ENCODE data around the gene DNAAF8. TPM values are rescaled to one million over a fixed set of nuclear protein-coding genes. Genes with fewer than 3 reads are reported as not detected.

The DNAAF8 gene
- not detected for total RNA-seq

DNA sequence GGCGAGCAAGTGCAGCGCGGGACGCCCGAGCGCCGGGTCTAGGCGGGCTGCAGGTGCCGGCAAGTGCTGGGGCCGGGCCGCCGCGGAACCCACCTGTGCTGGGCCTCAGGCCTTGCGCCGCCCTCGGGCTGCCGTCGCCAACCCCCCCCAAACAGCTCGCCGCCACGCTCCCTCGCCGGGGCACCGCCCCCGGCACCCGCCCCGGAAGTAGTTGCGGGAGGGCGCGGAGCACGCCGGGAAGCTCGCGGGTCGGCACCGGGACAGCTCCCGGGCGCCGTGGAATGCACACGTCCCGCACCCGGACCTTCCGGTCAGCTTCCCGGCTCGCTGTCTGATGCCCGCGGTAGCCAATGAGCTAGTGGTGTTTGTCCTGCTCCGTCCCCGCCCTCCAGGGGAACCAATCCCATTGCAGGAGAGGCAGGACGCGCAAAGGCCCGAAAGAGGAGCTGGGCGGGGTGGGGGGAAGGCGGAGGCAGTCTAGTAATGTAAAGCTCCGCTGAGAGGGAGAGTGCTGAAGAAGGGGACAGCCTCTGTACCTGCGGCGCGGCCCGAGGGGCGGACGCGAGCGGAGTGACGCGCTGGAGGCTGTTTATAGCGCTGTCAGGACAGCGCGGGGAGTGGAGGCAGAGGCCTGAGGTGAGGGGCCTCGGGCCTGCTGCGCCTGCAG is at the start of gene DNAAF8, which contains the start of gene ANKS3:
Gene DNAAF8 (plus strand): TSS at position 475 of the 667 bp plus-strand sequence. CDS start 1,978 bp downstream, outside the sequence.
Gene ANKS3 (minus strand): TSS at position 209 of the 667 bp plus-strand sequence. CDS start 4,122 bp downstream, outside the sequence.
- peak; percentile 74 to 96 (median 96) for DNase-seq
- Histone ChIP-seq H3K27ac (peak within 1 kb of the TSS; percentile 59 to 80 (median 78)), H3K4me1 (peaks cover 0 to 15% (median 0%) of the 10 kb centered on the region in 4 donors), H3K36me3 (peaks cover 0 to 12% (median 0%) of the 10 kb centered on the region in 3 donors), H3K27me3 (no peaks in the 10 kb centered on the region), H3K9me3 (no peaks in the 10 kb centered on the region), H3K4me3 (peak within 1 kb of the TSS; percentile 87 to 94 (median 90))
- TF ChIP-seq, protein P1, sequence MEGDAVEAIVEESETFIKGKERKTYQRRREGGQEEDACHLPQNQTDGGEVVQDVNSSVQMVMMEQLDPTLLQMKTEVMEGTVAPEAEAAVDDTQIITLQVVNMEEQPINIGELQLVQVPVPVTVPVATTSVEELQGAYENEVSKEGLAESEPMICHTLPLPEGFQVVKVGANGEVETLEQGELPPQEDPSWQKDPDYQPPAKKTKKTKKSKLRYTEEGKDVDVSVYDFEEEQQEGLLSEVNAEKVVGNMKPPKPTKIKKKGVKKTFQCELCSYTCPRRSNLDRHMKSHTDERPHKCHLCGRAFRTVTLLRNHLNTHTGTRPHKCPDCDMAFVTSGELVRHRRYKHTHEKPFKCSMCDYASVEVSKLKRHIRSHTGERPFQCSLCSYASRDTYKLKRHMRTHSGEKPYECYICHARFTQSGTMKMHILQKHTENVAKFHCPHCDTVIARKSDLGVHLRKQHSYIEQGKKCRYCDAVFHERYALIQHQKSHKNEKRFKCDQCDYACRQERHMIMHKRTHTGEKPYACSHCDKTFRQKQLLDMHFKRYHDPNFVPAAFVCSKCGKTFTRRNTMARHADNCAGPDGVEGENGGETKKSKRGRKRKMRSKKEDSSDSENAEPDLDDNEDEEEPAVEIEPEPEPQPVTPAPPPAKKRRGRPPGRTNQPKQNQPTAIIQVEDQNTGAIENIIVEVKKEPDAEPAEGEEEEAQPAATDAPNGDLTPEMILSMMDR (IDR thresholded peaks at IDR 0.05), result no peak
- peak in 1 of 2 donors; percentile 20 for TF ChIP-seq POLR2A (IDR thresholded peaks at IDR 0.05)

DNA sequence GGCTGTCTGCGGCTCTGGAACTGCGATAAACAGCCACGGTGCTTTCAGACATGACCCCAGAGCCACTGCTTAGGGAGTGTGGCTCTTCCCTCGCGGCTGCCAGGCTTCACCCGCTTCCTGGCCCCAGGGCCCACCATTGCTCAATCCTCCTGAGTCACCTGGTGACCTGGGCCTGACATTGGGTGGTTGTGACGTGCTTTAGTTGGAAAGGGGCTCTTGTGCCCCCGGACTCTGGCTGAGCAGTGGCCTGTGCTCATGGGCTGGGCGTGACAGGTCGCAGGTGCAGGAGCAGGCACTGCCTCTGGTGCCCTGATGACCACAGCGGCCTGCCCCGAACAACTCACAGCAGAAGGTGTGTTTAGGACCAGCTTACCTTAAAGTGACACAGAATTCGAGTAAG is 49.6 kb upstream of the DNAAF8 start:
- peaks cover 0 to 15% (median 0%) of the 10 kb centered on the region in 4 donors for H3K4me1 ChIP-seq
- DNase-seq, result no peak
- H3K27ac ChIP-seq, result no peak overlapping the region
- H3K4me3 ChIP-seq, result no peak overlapping the region
- no peaks in the 10 kb centered on the region for H3K9me3 ChIP-seq
- TF ChIP-seq POLR2A (IDR thresholded peaks at IDR 0.05), result no peak
- TF ChIP-seq, protein P1 (IDR thresholded peaks at IDR 0.05), result no peak
- no peaks in the 10 kb centered on the region for H3K27me3 ChIP-seq
- H3K36me3 ChIP-seq, result peaks cover 0 to 79% (median 0%) of the 10 kb centered on the region in 3 donors

DNA sequence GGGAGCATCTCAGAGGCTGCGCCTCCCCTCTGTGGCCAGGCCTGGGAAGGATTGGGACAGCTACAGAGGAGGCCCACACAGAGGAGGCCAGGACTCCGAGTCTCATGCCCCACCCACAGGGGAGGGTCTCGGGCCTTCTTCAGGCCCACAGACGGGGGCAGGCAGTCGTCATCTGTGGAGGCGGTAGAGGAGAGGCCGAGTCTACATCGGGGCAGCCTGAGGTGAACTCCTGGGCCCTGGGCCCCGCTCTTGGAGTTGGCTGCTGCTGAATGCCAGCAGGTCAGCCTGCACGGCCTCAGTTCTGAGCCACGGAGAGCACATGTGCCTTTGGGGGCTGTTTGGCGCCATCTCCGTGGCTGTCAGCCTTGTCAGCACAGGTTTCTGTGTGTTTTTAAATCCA is 49.0 kb upstream of the DNAAF8 start:
- DNase-seq, result no peak
- Histone ChIP-seq H3K27me3 (no peaks in the 10 kb centered on the region), H3K4me1 (peaks cover 0 to 15% (median 0%) of the 10 kb centered on the region in 4 donors), H3K4me3 (no peak overlapping the region), H3K36me3 (peaks cover 0 to 84% (median 0%) of the 10 kb centered on the region in 3 donors), H3K27ac (no peak overlapping the region), H3K9me3 (no peaks in the 10 kb centered on the region)
- no peak for TF ChIP-seq POLR2A (IDR thresholded peaks at IDR 0.05)
- TF ChIP-seq, protein P1 (IDR thresholded peaks at IDR 0.05), result no peak

DNA sequence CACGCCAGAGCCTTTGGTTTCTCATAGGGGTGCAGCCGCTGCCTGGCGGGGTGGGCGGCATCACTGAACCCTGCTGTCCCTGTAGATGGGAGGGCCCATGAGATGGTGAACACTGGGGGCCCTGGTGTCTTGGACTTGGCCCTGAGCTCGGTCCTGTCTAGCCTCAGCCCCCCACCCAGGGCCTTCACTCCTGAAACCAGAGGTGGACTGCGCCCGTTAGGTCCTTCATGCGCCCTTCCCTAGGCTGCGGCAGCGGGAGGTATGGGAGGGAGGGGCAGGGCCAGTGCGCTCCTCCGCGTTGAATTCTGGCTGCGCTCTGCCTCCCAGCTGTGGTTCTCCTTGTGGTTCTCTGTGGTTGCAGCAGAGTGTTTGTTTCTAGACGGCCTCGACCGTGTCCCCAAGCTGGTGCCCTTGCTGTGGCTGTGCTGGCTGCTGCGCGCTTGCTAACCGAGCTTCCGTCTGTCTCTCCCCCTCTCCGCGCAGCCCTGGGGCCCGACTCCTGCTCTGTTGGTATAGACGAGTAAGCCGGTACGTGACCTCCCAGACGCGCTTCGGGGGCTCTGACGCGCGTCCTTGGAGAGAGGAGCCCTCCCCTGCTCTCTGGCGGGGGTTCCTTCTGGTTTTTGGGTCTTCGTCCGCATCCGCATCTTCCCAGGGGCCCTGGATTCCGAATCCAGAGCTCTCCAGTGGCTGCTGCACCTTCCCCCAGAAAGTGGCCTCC is 48.4 kb upstream of the DNAAF8 start:
- H3K27me3 ChIP-seq, result no peaks in the 10 kb centered on the region
- H3K4me3 ChIP-seq, result no peak overlapping the region
- TF ChIP-seq POLR2A (IDR thresholded peaks at IDR 0.05), result no peak
- TF ChIP-seq, protein P1 (IDR thresholded peaks at IDR 0.05), result no peak
- H3K27ac ChIP-seq, result no peak overlapping the region
- no peaks in the 10 kb centered on the region for H3K9me3 ChIP-seq
- H3K4me1 ChIP-seq, result peaks cover 0 to 8% (median 0%) of the 10 kb centered on the region in 4 donors
- no peak for DNase-seq
- peaks cover 0 to 87% (median 0%) of the 10 kb centered on the region in 3 donors for H3K36me3 ChIP-seq

DNA sequence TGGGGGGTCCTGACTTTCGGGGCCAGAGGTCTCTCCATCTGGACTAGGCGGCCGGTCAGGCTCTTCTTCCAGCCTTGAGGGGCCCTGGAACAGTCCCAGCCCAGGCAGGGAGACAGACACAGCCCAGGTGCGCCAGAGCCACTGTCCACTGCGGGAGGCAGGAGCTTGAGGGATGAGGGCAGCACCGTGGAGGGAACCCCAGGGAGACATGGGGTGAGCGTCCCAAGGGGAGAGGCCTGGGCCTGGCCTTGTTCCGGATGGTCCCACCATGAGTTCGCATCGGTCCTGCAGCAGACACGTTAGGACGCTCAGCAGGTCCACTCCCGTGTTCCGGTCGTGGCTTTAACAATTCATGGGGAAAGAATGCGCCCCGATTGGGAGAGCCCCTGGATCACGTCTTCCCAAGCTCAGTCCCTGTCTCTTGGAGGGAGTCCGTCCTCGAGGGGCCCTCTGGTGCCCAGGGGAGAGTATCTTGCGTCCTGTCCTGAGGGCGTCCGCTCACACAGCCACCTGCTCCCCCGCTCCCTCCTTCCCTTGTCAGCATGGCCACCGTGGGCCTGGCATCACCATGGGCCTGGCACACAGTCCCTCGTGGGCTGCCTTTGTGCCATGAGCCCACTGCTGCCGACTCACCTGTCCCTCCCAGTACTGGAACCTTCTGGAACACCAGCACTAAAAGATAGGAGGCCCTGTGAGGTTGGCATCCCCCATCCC is 47.7 kb upstream of the DNAAF8 start:
- TF ChIP-seq, protein P1 (IDR thresholded peaks at IDR 0.05), result no peak
- TF ChIP-seq POLR2A (IDR thresholded peaks at IDR 0.05), result no peak
- no peaks in the 10 kb centered on the region for H3K27me3 ChIP-seq
- DNase-seq, result peak in 1 of 3 donors; percentile 45
- no peak overlapping the region for H3K4me3 ChIP-seq
- H3K4me1 ChIP-seq, result peaks cover 0 to 1% (median 0%) of the 10 kb centered on the region in 4 donors
- H3K27ac ChIP-seq, result no peak overlapping the region
- peaks cover 0 to 81% (median 0%) of the 10 kb centered on the region in 3 donors for H3K36me3 ChIP-seq
- no peaks in the 10 kb centered on the region for H3K9me3 ChIP-seq
